ENCODE results near the gene NKAIN2.
"Not testable (repeated sequence)": the region's sequence is repeated elsewhere in the genome, so short reads cannot be mapped to it uniquely, and the experiment has no call there.

Gene NKAIN2

DNA sequence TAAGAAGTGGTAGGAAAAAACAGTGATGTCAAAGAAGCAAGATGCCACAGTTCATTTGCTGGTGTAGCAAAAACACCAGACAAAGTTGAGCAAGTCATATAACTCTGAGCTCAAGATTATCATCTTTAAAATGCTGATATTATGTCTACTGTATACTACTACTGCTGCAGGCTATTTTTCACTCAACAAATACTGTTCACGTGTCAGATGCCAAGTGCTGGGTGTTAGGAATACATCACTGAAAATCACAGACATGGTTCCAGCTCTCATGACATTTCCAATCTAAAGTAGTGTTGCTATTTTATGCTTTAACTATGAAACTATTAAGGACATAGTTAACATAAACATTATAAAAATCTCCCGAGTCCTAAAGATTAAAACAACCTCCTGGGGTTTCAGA lies 163.0 kb downstream of the NKAIN2 start:
- DNase-seq (ENCODE audit: low read depth) = no peak

DNA sequence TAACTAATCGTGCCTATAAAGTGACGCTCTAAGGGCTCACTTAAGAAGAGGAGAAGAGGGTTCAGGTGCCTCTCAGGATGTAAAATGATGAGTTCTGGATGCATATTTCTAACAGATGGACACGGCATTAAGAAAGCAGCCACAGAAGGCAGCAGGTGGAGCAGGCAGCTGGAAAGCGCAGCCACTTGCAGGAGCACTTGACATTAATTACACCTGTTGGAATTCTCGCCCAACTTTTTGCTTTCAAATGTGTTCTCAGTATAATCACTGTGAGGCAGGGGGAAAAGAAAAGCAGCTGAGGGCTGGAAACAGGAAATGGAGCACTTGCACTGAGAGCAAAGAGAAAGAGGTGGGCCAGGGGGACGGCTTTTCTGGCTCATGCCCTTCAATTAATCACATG lies 164.2 kb downstream of the NKAIN2 start:
- DNase-seq (ENCODE audit: low read depth) = no peak

DNA sequence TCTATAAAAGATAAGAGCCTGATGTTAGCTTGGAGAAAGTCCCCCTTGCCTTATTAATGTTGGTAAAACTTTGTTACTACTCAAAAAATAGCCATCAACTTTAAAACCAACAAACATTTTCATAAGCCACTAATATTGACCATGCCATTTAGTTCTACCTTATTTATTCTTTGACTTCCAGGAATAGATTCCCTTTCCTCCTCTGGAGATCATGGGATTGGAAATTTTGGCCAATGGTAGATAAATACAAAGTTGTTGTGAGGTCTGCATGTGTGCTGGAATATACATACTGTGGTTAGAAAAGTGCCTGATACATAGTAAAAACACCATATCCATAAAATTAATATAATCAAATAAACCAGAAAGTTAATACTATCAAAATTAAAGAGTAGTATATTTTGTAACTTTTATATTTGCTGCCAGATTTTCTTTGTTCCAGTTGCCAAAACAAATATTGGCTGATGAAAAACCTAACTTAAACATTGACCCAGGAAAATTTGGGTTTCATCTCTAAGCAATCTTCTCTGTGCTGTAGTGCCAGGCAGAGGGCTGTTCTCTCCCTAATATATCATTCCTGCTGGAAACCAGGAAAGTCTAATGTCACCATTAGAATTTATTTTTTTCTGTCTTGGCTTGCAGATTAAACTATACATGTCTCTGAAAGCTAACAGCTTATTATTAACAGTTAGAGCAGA lies 169.1 kb downstream of the NKAIN2 start:
- no peak for DNase-seq (ENCODE audit: low read depth)

DNA sequence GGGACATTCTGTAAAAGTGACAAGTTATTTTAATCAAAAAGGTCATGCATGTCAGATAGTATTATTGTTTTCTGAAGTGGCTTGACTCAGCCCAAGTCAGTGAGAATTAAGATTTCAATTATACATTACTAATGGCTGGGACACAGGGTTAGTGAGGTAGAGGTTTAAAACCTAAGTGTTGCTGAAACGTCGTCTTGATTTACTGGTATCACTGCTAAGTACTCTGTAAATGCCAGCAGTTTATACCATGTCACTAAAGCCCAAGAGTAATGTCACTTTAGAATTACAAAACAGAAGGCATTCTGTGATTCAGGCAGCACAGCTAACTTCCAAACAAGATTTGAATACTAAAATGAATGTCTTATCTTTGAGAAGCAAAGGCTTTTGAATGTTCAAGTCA lies 176.6 kb downstream of the NKAIN2 start:
- no peak for DNase-seq (ENCODE audit: low read depth)

DNA sequence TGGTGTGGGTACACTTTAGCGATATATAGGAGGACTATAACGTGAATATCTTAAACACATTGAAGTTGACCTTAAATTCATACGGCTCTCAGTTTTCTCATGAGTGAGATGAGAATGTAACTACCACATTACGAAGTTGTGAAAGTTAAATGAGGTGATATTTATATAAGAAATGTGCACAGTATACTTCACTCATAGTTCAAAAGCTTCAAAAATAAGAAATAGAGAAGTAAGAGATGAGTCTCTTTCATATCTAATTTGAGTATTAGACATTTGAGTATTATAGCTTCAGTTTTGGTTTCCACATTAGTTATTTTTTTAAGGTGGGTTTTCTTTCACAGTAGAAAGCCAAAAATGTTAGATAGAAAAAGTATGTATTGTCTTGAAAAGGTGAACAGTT lies 183.3 kb downstream of the NKAIN2 start:
- DNase-seq (ENCODE audit: low read depth) = no peak

DNA sequence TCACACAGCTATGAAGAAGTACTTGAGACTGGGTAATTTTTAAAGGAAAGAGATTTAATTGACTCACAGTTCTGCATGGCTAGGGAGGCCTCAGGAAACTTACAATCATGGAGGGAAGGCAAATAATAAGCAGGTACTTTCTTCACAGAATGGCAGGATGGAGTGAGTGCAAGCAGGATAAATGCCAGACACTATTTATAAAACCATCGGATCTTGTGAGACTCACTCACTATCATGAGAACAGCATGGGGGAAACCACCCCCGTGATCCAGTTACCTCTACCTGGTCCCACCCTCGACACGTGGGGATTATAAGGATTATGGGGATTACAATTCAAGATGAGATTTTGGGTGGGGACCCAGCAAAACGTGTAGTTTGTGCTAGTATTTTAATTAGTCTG lies 186.3 kb downstream of the NKAIN2 start:
- not testable (repeated sequence) for DNase-seq (ENCODE audit: low read depth)

DNA sequence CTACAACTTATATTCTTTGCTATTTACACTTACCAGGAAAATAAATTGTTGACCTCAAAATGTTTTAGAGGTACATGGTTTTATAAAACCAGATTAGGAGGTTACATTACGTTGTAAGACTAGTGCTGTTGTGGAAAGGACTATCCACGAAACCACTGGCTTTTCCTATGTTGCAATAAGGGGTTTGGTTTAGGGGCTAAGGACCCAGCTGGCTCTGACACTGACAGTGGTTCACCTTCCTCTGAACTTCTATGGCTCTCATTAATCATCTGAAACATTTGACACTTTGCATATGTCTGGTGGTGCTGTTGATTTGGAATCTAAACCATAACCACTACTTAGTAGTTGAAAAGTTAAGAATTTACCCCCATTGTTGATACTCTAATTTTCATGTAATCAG lies 186.7 kb downstream of the NKAIN2 start:
- no peak for DNase-seq (ENCODE audit: low read depth)

DNA sequence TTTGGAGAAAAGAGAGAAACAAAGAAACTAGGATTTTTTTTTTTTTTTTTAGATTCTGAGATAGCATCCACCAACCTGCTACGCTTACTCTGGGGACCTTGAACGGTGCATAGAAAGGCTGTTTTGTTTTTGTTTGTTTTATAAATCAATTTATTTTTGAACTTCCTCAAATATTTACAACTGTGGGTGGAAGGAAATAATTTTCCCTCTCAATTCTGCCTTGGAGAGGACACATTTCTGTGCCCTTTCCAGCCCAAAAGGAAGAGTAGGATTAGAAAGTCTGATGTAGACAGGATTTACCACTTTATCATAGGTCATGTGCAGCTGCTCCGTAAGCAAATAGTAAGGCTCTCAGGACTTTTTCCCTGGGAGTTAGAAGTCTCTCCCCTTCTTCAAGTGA lies 190.5 kb downstream of the NKAIN2 start:
- DNase-seq (ENCODE audit: low read depth) = no peak

DNA sequence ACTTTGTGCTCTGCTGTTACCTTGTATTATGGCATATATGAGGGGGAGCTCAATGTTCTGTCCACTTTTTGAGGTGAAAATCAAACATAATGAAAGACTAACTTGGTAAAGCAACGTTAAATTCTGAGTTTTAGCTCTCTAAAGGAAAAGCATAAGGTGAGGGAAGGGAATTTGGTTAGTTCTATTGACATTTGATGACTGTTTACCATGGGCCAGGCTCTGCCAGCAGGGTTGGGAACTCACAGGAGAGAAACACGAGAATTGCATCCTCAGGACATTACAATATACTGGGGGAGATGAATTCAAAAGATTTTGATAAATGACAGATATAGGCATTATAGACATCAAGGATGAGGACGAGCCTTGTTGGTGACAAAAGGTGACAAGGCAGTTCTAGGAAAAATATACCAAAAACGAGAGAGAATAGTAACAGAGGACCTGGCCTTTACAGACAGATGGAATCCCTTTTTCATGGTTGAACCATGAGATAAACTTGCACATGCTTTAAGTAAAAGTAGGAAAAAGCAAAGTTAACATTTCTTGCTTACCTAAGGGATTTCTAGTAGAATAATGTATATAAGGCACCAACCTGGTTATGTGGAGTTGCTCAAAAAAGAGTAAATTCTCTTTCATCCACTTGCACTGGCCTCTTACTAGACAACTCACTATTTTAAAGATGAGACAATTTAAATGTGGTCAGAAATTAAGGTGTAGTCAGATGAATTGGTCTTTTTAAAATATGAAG lies 191.4 kb downstream of the NKAIN2 start:
- DNase-seq (ENCODE audit: low read depth) = no peak

DNA sequence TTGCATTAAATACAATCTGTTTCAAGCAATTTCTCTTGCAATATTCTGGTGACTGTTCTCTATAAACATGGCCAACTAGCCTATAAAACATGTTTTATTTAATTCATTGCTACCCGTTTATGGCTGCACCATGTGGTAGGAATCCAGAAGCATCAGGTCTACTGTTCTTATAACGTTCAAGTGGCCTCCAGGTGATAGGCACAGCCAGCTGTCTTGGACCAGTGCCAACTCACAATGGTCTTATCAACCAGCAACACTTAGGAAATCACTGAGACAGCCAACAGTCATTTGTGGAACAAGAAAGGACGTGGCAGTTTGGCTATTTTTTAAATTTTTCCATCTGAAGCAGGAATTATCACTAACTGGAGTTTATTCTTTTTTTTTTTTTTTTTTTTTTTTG lies 193.6 kb downstream of the NKAIN2 start:
- no peak for DNase-seq (ENCODE audit: low read depth)

DNA sequence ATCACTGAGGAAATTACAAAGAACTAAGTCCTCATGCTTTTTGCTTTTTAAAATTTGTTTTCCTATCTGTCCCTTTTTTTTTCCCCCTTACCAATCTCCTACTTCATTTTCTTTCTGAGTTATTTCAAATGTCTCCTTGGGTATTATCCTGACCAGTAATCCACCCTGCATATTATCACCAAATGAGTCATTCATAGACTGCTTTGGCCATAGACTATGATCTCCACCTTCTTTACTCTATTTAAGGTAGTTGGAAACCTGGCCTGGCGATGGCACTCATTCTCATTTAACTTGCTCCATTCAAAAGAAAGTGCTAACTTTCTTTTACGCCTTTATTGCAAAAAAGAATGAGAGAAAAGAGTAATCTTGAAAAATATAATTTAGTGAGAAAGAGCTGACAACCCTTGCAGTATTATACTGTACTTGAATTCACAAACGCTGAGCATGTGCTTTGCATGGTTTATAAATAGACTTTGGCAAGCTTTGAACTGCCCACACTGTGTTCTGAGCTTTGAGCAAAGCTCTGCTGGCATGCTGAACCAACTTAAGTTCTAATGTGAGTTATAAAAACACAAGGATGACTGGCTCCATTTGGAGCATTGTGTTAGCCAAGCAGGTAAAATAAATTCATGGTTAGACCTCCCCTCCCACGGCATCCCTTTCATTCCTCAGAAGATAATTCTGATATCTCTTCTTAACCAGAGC lies 198.9 kb downstream of the NKAIN2 start:
- DNase-seq (ENCODE audit: low read depth) = no peak

DNA sequence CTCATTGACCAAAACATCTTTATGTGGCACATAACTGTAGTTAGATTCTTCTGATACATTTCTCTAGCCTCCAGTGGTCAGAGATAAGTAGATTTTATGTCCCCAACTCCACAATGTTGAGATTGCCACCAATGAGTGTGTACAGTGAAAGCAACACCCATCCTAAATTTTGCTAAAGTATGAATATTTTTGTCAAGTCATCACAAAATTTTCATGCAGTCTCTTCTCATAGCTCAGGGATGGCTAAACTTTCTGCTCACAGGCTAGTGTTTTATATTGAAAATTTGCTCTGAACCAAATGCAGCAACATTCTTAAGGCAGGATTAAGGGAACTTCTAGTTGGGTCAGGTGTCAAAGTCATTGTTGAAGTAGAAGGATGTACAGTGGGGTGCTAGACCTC lies 203.6 kb downstream of the NKAIN2 start:
- no peak for DNase-seq (ENCODE audit: low read depth)

DNA sequence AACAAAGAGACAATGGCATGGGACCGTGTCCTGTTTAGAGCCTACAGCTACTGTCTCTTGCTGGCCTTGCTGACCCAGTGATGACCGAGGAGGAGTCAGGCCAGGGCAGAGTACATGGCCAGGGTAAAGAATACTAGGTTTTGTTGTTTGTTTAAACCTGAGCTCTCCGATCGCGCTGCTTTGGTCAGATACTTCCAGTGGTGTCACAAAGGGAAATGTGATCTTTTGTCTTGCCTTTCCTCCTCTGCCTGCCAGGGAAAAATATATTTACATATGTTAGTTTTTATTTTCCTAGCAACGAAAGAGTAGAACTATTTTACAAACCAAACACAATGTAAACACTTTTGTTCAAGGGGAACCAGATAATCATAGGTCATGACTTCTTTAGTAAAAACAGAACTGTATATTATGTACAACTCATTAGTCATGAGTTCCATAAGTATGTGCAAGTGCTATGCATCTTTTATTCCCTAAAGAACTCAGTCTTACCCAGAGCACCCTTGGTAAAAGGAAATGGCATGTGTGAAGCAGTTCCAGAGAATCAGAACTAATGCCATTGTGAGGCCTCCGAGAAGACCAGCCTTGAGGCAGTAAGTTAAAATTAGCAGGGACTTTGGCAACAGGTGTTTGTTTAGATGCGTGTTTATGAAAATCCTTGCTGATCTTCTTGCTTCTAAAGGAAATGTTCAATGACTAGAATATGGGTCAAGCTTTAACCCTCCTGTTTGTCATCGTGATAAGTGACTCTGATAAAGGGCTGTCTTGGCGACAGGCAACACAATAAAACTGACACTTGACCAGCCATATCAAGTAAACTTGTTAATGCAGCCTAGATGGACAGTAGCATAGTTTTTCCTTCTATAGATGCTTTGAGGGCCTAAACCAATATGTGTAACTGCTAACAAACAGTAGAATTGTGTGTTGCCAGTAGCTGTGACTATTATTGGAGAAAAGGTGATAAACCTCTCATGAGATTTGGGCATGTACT lies 204.6 kb downstream of the NKAIN2 start:
- no peak for DNase-seq (ENCODE audit: low read depth)

DNA sequence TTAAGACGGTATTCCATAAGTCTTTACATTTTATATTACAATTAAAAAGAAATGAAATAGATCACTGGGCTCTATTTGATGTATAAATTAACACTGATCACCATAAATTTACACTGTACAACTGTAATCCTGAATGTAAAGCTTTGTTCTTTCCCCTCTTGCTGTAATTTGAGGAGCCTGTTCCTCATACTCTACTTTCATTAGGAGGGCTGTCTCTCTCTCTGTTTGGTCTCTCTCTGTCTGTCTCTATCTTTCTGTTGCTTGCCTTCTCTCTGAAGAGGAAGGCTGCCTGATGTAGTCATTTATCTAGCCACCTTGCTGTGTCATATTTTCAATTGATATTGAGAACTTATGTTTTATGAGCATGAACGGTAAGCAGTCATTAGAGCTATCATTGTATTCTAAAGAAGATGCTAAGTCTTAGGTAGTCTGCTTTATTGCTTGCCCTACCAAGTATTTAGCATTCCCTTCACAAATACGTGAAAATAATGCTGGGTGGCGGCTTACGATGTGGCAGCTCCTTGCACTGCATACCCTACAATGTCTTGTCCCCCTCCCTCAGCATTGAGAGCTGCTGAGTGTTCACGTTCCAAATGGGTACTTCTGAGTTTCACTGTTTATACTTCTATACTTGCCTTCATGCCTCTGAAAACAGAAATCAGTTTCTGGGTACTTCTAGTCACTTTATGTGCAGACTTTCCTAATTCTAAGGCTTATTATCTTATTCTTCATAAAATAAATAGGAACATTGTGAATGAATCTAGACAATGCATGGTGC lies 205.5 kb downstream of the NKAIN2 start:
- no peak for DNase-seq (ENCODE audit: low read depth)

DNA sequence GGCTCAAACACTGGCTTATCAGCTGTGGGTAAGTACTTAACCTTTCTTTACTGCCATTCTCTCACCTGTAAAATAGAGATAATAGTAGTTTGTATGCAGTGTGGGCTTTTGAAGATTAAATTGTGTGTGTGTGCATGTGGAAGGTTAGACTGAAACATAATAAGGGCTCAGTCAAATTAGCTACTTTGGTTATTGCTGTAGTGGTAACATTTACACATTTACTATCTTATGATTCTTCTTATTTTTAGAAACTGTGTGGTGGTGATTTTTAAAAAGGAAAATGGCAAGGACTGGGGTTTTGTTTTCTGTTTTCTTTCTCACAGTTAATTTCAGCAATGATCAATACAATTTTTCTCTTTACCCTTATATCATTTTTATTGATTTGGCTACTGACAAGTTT lies 206.9 kb downstream of the NKAIN2 start:
- DNase-seq (ENCODE audit: low read depth) = no peak

DNA sequence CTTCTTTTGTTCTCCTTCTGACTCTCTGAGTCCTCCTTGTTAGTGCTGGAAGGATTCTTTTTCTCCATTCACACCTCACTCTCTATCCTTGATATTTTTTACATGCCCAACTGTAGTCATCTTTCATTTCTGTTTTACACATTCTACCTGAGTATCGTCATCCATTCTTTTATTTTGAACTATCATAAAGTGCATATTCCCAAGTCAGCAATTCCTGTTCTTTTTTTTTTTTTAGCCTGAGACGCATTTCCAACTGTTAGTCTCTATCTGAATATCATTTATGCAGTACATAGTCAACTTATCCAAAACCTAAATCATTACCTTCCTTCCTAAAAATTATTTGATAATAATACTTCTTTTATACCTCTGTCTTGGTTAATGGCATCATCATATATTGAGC lies 207.5 kb downstream of the NKAIN2 start:
- no peak for DNase-seq (ENCODE audit: low read depth)

DNA sequence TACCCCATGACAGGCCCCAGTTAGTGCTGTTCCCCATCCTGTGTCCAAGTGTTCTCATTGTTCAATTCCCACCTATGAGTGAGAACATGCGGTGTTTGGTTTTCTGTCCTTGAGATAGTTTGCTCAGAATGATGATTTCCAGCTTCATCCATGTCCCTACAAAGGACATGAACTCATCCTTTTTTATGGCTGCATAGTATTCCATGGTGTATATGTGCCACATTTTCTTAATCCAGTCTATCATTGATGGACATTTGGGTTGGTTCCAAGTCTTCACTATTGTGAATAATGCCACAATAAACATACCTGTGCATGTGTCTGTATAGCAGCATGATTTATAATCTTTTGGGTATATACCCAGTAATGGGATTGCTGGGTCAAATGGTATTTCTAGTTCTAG lies 218.4 kb downstream of the NKAIN2 start:
- not testable (repeated sequence) for DNase-seq (ENCODE audit: low read depth)

DNA sequence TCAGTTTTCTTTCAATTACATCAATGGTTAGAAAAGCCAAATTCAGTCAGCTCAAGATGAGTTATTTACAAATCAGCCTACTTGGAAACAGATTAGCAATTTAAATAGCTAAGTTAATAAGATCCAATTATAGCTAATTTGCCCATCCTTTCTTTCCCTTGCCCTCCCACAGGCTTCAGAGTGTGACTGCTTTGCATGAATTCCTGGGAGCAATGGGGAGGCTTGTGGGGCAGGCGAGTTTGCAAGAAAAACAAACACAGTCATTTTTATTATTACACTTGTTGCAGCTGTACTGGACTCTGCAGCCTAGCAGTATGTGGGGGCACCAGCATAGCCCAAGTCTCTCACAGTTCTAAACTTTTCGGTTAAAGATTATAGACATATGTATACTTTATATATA lies 219.0 kb downstream of the NKAIN2 start:
- no peak for DNase-seq (ENCODE audit: low read depth)

DNA sequence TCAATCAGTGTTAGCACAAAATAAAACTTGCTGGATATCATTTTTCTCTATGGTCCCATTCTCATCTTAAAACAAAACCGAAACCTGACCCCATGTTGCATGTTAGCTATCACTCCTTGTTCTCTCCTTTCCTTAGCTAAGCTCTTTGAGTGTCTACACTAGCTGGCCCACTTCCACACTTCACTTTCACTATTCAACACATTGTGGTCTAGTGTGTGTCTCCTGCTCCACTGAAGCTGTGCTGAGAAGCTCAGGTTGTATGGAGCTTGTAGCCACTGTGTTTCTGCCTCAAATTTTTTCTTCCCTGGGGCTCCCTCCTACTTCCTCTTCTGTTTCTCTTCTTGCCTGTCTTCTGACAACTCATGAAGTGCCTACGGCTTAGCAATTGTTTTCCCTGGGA lies 223.0 kb downstream of the NKAIN2 start:
- no peak for DNase-seq (ENCODE audit: low read depth)

DNA sequence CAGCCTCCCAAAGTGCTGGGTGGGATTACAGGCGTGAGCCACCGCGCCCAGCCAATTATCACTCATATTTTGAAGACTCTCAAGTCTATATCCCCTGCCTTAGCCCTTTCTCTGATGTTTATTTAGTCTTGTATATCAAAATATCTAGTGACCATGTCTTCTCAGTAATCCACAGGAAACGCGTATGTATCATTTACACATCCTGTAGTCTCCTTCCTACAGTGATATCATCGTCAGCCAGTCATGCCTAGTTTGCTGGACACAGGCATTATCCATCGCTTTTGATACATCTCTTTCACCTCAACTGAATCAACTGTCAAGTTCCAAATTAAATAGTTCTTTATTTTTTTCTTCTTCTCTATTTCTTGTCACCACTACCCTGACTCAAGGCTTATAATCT lies 223.7 kb downstream of the NKAIN2 start:
- no peak for DNase-seq (ENCODE audit: low read depth)

DNA sequence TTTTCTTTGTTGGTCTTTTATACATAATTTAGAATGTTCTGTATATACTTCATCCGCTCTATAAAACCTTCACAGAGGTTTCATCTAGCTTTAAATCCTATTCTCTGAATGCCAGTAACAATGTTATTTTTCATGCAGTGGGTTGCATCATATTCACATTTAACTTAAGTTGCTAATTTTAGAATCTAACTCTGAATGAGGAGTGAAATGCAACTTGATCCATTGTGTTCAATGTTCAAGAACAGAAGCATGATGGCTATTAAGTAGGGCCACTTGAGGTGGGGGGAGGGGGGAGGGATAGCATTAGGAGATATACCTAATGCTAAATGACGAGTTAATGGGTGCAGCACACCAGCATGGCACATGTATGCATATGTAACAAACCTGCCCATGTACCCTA lies 224.5 kb downstream of the NKAIN2 start:
- no peak for DNase-seq (ENCODE audit: low read depth)

Data from stimulated activated CD8-positive, alpha-beta memory T cell treated with anti-CD3 and anti-CD28 coated beads, Interleukin-4, amount 100 ng/mL, for 24 hours (primary cell).